Hematopoietic multipotent progenitor cell treated with erythropoietin and hydrocortisone succinate and interleukin-3 and kit ligand, for 4 days (in vitro differentiated cells): ENCODE data around the gene PRCC.
A peak's percentile ranks its signal among the peaks of the same experiment; 100 is the strongest.

Experiments used
- DNase-seq: peaks from one replicate; pipeline ENCODE4 v3.0.0-alpha.2; 2015

PRCC gene

GRCh38 chr1:156797212-156797871 lies 30.0 kb downstream of the PRCC start:
- DNase-seq, result peak; percentile 81

DNA sequence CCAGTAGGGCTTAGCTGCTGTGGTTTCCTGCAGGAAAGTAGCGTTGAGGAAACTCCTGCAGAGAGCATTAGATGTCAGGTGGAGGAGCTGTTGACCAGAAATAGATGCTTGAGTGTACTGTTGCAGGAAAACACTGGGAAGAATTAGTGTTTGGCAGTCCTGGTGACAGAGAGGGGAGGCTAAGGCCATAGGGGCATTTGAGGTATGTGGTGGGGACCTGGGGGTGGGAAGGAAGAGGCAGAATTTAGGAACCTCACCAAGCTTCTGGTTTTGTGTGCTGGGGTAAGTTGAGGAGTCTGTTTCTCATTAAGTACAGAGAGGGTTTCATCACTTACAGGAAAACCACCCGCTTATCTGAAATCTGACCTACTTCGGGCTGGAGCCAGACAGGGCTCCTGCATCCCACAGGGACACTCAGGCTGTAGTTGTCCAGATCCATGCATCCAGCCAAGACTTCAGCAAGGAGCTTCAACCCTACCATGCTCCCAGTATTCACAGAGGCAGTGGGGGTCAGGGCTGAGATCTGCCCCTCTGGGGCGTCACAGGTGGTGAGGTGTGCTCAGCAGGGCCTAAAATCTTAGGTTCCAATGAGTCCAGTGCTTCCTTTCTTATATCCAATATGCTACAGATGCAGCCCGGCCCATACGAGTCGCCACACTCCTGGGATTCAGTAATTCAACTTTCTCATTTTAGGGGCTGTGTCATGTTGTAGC lies 34.2 kb downstream of the PRCC start:
- DNase-seq, result peak; percentile 24

DNA sequence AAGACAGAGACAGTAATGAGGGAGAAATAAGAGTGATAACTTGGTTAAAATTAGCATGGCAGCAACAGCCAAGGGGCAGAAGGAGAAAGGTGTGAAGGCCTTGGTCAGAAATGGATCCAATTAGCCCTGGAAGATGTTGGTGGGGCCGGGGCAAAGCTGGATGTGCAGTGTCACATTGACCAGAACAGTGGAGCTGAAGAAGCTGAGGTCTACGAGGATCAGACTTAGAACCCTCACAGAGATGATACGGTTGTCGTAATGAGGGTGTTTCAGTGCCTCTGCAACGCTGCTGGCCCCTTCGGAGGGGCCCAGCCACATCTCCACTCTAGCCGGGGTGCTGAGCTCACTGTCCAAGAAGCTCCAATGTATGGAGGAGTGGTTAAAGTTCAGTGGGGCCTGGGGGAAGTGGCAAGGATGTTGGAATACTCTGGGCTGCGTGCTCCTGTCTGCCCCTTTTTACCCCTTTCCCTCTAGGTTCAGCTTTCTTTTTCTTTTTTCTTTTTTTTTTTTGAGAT lies 35.1 kb downstream of the PRCC start:
- no peak for DNase-seq

- DNase-seq, result no peak
Observed at GRCh38 chr1:156803086-156803851, 35.9 kb downstream of the PRCC start.

DNA sequence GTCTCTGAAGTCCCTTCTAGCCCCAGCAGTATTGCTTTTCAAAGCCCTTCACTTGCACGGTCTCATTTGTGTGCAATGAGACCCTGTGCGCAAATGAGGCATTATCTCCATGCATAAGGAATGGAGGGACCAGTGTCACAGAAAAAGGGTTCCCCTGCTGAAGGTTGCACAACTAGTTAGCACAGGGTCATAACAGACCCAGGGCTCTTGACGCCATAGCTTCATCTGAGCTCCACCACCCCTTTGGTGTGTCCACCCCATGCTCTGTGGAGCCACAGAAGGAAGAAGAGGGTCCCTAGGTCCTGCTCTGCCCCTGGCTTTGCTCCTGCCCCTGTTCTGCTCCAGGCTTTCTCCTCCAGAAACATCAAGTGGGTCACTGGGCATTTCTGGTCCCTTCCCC lies 36.7 kb downstream of the PRCC start:
- no peak for DNase-seq

DNA sequence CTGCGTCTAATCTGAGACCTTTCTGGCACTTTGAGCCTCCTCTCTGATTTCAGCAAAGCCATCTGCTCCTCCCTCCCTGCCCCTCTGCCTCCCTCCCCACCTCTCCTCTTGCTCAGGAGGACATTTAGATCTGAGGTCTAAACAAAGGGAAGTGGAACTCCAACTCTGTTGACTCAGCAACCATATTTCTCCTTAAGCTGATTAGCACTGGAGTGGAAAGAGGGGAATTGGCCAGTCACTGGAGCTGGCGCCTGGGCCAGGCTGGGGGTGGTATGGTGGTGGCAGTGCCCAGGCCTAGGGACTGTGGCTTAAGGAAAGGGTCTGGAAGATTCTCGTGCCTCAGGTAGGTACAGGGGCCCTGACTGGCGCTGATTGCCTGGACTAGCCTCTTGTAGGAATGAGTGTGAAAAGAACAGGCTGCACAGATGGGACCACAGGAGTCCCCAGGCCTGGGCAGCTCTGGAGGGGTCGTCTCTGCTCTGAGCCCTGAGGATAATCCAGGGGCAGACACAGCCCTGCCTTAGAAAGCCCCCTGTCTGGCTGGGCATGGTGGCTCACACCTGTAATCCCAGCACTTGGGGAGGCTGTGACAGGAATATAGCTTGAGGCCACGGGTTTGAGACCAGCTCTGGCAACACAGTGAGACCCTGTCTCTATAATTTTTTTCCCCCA lies 37.4 kb downstream of the PRCC start:
- peak; percentile 55 for DNase-seq

DNA sequence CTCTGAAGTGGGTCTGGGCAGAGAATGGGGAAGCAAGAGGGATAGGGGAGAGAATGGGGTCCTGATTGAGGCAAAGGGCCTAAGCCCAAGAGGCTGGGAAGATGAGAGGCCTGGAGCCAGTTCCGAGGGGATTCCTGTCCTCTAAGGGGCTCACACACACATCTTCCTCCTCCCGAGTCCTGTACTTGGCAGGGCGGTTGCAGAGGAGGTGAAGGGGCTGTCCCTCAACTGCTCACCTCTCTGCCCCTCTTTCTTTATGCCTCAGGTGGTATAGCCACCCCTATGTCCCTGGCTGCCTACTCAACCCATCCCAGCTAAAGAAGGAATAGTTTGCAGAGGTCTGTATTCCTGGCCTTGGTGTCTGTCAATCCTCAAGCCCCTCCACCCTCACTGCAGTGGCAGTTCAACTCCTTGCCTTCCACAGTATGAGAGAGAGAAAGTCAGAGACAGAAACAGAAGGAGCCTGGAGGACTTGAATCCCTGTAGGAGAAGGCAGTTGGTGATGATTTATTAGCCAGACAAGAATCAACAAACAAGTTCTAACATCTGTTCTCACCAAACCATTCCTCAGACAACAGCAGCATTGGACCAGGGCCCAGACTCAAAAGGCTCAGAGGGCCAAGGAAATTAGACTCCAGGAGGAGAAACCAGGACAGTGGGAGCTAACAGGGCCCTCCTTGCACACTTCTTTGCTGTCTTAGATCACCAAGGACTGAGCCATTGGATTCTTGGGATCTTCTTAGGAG lies 38.6 kb downstream of the PRCC start:
- DNase-seq, result no peak

- DNase-seq, result no peak
Observed at GRCh38 chr1:156806512-156807440, 39.4 kb downstream of the PRCC start.

DNA sequence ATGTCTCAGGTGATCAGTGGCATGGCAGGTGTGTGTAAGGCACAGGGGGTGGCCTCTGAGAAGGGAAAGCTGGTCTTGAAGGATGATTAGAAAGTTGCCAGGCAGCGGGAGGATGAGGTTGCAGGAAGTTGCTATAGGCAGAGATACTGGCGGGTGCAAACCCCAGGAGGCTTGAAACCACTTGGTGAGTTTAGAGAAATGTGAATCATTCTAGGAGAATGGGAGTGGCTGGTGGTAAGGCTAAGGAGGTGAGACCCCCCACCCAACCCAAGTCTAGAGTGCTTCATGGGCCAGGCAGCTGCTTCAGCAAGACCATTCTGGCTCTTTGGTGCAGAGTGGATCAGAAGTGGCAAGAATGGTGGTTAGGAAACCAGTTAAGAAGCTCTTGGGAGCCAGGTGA lies 40.3 kb downstream of the PRCC start:
- DNase-seq, result no peak

- DNase-seq, result no peak
Observed at GRCh38 chr1:156808186-156809030, 41.1 kb downstream of the PRCC start.

DNA sequence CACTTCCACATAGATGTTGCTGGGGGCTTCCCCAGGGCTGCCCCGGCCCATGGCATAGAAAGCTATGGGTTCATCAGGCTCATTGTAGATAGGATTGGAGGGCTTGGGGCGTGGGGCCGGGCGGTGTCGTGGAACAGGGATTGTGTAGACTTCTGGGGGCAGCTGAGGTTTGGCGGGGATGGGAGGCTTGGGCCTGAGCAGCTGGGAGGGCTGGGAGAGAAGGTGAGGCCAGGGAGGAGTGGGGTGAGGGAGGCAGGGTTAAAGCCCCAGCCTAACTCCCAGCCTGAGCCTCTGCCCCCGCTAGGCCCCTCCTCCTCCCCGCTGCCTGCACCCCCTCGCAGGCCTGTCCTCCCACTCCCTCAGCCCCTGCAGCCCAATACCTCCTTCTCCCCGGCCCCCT lies 41.9 kb downstream of the PRCC start:
- DNase-seq, result no peak

GRCh38 chr1:156809711-156810366 lies 42.5 kb downstream of the PRCC start:
- no peak for DNase-seq

GRCh38 chr1:156811168-156811567 lies 43.8 kb downstream of the PRCC start:
- no peak for DNase-seq

- no peak for DNase-seq
Observed at GRCh38 chr1:156812293-156812990, 45.1 kb downstream of the PRCC start.

GRCh38 chr1:156813298-156813697 lies 46.0 kb downstream of the PRCC start:
- DNase-seq, result no peak

GRCh38 chr1:156813750-156814570 lies 46.6 kb downstream of the PRCC start:
- DNase-seq, result peak; percentile 78

DNA sequence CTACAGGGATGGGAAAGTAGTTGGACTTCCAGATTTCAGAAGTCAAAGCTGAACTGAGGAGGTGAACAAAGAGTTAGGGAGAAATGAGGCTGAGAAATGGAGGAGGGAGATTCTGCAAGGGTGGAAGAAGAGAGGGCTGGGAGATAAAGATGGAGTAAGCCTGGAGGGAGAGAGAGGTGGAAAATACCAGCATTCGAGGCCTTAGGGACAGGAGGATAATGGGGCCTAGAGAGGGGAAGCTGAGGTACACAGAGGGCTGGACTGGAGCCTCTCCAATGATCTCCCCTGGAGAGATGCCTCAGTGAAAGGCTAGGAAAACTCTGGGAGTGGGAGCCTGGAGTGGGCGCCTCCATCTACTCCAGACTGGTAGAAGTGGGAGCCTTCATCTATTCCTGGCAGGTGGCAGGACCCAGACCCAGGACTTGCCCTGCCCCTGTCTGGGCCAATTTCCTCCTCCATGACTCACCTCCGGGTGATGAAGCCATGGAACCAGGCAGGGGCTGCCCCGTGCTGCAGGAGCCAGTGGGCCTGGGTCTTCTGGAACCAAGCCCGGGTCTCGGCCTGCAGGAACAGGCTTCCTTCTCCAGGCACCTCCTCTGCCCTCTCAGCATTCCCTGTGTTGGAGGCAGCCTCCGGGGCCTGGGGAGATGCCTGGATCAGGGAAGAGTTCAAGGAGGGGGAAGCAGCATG lies 47.4 kb downstream of the PRCC start:
- DNase-seq, result no peak
